Measurements from ENCODE around the gene SLC27A3. TPM values are rescaled to one million over a fixed set of nuclear protein-coding genes. Genes with fewer than 3 reads are reported as not detected.

Gene SLC27A3, protein sequence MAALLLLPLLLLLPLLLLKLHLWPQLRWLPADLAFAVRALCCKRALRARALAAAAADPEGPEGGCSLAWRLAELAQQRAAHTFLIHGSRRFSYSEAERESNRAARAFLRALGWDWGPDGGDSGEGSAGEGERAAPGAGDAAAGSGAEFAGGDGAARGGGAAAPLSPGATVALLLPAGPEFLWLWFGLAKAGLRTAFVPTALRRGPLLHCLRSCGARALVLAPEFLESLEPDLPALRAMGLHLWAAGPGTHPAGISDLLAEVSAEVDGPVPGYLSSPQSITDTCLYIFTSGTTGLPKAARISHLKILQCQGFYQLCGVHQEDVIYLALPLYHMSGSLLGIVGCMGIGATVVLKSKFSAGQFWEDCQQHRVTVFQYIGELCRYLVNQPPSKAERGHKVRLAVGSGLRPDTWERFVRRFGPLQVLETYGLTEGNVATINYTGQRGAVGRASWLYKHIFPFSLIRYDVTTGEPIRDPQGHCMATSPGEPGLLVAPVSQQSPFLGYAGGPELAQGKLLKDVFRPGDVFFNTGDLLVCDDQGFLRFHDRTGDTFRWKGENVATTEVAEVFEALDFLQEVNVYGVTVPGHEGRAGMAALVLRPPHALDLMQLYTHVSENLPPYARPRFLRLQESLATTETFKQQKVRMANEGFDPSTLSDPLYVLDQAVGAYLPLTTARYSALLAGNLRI
- 36.3 to 38.9 TPM (median 36.9 TPM) in 3 replicates for total RNA-seq (2021)
- percentile 55 among the genes with signal in this experiment for Bru-seq, nascent RNA
- long read RNA-seq, experiment 1, full-length matches to known transcripts, result 95 of 121 reads
- long read RNA-seq, experiment 1, partial matches to known transcripts, result 5 of 121 reads
- long read RNA-seq, experiment 1, other reads (novel, unspliced or antisense), result 21 of 121 reads
- long read RNA-seq, experiment 2, full-length matches to known transcripts, result 16 of 28 reads
- long read RNA-seq, experiment 2, partial matches to known transcripts, result 4 of 28 reads
- long read RNA-seq, experiment 2, other reads (novel, unspliced or antisense), result 8 of 28 reads
- long read RNA-seq, experiment 3, partial matches to known transcripts, result 1 of 1 reads
- long read RNA-seq, experiment 3, other reads (novel, unspliced or antisense), result 0 of 1 reads

GRCh38 chr1:153774780-153775457 lies at the start of gene SLC27A3:
Gene SLC27A3 (plus strand): TSS chr1:153775407. CDS start chr1:153775498, 91 bp downstream.
- H3K27ac Mint-ChIP-seq, result peak within 1 kb of the TSS; percentile 97
- TF ChIP-seq CREM (CRISPR knock-in tag; IDR thresholded peaks at IDR 0.05), result 0 out of 2 replicates have a peak, but pooled peaks have one; percentile 65
- TF ChIP-seq, protein P1, sequence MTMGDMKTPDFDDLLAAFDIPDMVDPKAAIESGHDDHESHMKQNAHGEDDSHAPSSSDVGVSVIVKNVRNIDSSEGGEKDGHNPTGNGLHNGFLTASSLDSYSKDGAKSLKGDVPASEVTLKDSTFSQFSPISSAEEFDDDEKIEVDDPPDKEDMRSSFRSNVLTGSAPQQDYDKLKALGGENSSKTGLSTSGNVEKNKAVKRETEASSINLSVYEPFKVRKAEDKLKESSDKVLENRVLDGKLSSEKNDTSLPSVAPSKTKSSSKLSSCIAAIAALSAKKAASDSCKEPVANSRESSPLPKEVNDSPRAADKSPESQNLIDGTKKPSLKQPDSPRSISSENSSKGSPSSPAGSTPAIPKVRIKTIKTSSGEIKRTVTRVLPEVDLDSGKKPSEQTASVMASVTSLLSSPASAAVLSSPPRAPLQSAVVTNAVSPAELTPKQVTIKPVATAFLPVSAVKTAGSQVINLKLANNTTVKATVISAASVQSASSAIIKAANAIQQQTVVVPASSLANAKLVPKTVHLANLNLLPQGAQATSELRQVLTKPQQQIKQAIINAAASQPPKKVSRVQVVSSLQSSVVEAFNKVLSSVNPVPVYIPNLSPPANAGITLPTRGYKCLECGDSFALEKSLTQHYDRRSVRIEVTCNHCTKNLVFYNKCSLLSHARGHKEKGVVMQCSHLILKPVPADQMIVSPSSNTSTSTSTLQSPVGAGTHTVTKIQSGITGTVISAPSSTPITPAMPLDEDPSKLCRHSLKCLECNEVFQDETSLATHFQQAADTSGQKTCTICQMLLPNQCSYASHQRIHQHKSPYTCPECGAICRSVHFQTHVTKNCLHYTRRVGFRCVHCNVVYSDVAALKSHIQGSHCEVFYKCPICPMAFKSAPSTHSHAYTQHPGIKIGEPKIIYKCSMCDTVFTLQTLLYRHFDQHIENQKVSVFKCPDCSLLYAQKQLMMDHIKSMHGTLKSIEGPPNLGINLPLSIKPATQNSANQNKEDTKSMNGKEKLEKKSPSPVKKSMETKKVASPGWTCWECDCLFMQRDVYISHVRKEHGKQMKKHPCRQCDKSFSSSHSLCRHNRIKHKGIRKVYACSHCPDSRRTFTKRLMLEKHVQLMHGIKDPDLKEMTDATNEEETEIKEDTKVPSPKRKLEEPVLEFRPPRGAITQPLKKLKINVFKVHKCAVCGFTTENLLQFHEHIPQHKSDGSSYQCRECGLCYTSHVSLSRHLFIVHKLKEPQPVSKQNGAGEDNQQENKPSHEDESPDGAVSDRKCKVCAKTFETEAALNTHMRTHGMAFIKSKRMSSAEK (CRISPR knock-in tag; IDR thresholded peaks at IDR 0.05; ENCODE audit: borderline replicate concordance), result no peak
- 0 out of 2 replicates have a peak, but pooled peaks have one; percentile 6 for TF ChIP-seq ESRRA (CRISPR knock-in tag; IDR thresholded peaks at IDR 0.05; ENCODE audit: borderline replicate concordance)
- no peak for TF ChIP-seq TEAD4 (CRISPR knock-in tag; IDR thresholded peaks at IDR 0.05)
- no peak; the same call in 1 of the 2 replicates for TF ChIP-seq FOXP4 (CRISPR knock-in tag; IDR thresholded peaks at IDR 0.05)
- TF ChIP-seq, protein P2, sequence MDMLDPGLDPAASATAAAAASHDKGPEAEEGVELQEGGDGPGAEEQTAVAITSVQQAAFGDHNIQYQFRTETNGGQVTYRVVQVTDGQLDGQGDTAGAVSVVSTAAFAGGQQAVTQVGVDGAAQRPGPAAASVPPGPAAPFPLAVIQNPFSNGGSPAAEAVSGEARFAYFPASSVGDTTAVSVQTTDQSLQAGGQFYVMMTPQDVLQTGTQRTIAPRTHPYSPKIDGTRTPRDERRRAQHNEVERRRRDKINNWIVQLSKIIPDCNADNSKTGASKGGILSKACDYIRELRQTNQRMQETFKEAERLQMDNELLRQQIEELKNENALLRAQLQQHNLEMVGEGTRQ (CRISPR knock-in tag; IDR thresholded peaks at IDR 0.05), result no peak
- 0 out of 2 replicates have a peak, but pooled peaks have one; percentile 8 for TF ChIP-seq SP1 (CRISPR knock-in tag; conservative IDR thresholded peaks at IDR 0.05)
- no peak for TF ChIP-seq ZNF263 (CRISPR knock-in tag; IDR thresholded peaks at IDR 0.05; ENCODE audit: low read depth)
- 0 out of 2 replicates have a peak, but pooled peaks have one; percentile 48 for TF ChIP-seq CREB1 (CRISPR knock-in tag; IDR thresholded peaks at IDR 0.05)
- TF ChIP-seq GABPB1 (CRISPR knock-in tag; IDR thresholded peaks at IDR 0.05), result no peak
- TF ChIP-seq ZNF423 (CRISPR knock-in tag; IDR thresholded peaks at IDR 0.05), result peak; percentile 50
- 0 out of 2 replicates have a peak, but pooled peaks have one; percentile 70 for TF ChIP-seq KAT7 (CRISPR knock-in tag; IDR thresholded peaks at IDR 0.05; ENCODE audit: borderline replicate concordance)
- no peak for TF ChIP-seq HMGA2 (CRISPR knock-in tag; IDR thresholded peaks at IDR 0.05)
- DNase-seq (ENCODE audit: low spot score) (peak; percentile 55), ATAC-seq (peak; percentile 30)
- H3K4me3 Mint-ChIP-seq, result peak within 1 kb of the TSS; percentile 86
- ChIA-PET CTCF (interaction anchor here (0.9 to 2.8 kb wide), 12 partner anchors 10 to 264 kb away, joined by 3 to 26 read pairs (median 4); partner anchors contain the start of genes CHTOP, DENND4B, NPR1 and RAB13), POLR2A (interaction anchor here (0.5 to 1.6 kb wide), 8 partner anchors 8 to 203 kb away, joined by 3 to 13 read pairs (median 4); partner anchors contain the start of genes CHTOP, JTB and S100A13)
- no peaks in the 10 kb centered on the region for H3K9me3 Mint-ChIP-seq
- peaks cover 19% of the 10 kb centered on the region for H3K36me3 Mint-ChIP-seq
- peaks cover 43% of the 10 kb centered on the region for H3K4me1 Mint-ChIP-seq
- H3K27me3 Mint-ChIP-seq (ENCODE audit: low read depth), result no peaks in the 10 kb centered on the region
